Forelimb muscle (tissue), 1 donor: Measurements from ENCODE around the gene SRSF8. TPM values are rescaled to one million over a fixed set of nuclear protein-coding genes. Genes with fewer than 3 reads are reported as not detected.

Source experiments
- polyA plus RNA-seq: library from polyadenylated mRNA; unstranded; fragments of 120-200 nt; gene quantifications from one replicate; pipeline ENCODE4 v1.2.1, GENCODE V29; 2013; ENCODE audit not compliant: insufficient read length

Gene SRSF8
- polyA plus RNA-seq, 1 donor, result 39.8 TPM

Other genes starting within 250 kb of the SRSF8 start
- 71.6 TPM for gene CWC15, start 93.4 kb upstream of the SRSF8 start, polyA plus RNA-seq
- gene KDM4D, start 93.2 kb upstream of the SRSF8 start, polyA plus RNA-seq, result 1.1 TPM
- 0.06 TPM for gene KDM4E, start 41.7 kb upstream of the SRSF8 start, polyA plus RNA-seq
- gene KDM4F, start 17.5 kb upstream of the SRSF8 start, polyA plus RNA-seq, result not detected
- gene ENDOD1, start 22.9 kb downstream of the SRSF8 start, polyA plus RNA-seq, result 61.0 TPM
- 110 TPM for gene SESN3, start 164.3 kb downstream of the SRSF8 start, polyA plus RNA-seq